Activated CD8-positive, alpha-beta memory T cell treated with anti-CD3 and anti-CD28 coated beads, Interleukin-2, amount 50 U/mL, for 4 hours (primary cell): ENCODE results near the gene RFX4.
"Not testable (repeated sequence)": the region's sequence is repeated elsewhere in the genome, so short reads cannot be mapped to it uniquely, and the experiment has no call there.

Experiments used
- DNase-seq: peaks from one replicate; pipeline ENCODE4 v3.0.0-alpha.2; 2020

RFX4 gene

DNA sequence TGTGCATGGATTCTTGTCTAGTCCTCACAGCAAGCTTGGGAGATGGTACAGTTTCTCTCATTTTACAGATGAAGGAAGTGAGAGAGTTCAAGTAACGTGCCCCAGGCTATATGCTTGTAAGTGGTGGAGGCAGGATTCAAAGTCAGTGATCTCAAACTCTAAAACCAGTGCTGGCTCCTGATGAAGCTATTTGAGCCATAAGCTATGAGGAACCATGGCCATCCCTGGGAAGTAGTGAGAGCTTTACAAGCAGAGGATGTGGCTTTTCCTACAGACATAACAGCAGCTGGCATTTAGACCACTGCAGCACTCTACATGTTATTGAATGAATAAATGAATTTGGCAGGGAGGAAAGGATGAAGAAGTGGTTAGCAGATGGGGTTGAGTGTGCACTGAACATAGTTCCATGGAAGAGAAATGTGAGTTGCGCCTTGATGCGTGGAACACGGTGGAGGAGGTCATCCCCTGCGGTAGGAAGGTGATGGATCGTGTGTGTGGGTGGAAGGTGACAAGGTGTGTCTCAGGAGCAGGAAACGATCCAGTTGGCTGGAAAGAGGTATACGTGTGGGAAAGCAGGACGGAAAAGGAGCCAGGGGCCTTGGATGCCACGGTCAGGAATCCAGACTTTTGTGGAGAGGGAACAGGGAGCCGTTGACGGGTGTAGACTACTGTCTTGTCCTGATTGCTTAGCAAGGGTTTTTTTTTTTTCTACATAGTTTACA, 65.2 kb downstream of the RFX4 start:
- no peak for DNase-seq

DNA sequence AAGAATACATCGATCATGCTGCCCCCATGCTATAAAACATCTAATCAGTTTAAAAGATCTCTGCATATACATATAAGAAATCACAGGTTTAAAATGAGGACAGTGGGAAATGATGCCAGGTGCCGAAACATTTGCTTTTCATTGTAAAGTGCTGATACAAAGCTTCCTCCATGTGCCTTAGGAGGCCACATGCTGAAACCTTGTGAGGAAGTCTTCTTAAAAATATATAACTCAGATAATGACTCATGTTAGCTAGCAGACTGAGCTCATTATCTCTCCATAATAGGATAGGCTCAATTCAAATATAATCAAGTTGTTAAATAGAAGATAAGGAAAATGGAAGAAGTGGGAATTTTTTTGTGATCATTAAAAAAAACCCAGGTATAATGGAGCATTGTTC, 65.9 kb downstream of the RFX4 start:
- no peak for DNase-seq

DNA sequence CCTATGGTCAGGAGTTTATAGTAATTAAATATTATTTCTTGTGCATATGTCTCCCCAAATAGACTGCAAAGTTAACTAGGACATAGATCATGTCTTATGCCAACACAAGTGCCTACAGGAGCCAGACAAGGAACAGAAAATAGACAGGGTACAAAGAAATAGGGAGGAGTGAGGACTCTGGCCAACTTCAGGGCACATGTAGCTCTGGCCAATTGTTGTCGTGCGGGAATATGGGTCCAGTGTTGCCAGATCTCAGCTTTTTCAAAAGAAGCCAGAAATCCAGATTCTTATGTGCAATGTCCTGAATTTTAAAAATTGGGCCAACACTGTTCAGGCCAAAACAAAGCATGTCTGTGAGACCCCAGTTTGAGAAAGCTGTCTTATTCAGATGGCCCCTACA, 68.7 kb downstream of the RFX4 start:
- DNase-seq: no peak

DNA sequence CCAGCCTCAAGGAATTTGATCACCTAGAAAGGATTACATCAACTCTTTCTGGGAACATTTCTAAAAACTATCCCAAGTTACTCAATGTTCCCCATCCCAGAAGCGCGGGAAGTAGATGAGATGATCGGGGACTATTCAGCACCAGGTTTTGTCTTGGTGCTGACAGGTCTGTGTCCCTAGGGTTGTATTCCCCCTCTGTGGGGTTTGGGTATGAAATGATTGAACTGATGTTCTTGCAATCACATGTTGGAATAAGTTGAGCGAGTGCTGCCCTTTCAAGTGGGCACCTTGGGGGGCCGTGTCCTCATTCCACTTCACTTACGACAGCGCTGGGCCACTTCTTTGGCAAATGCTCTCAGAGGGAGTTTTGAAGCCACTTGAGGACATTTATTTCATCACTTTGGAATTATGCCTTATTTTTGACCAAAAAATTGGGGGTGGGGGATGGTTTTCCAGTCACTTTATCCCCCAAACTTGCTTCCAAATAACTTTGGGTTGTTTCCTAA, 69.8 kb downstream of the RFX4 start:
- DNase-seq: no peak

DNA sequence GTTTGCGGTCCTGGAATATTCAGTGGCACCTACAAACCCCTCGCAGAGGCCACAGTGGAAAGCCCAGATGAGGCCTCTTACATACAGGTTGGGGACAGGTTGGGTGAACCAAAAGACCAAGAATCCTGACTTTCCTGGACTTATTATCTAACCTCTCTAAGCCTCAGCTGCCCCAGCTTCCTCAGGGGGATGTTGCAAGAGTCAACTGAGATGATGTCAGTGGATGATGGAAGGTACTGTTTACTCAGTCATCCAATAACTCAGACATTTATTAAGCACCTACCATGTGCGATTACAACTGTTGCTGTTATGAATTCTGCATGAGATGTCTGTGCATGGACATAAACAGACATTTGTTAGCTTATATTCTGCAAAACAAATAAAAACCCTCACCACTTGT, 72.8 kb downstream of the RFX4 start:
- DNase-seq: no peak

DNA sequence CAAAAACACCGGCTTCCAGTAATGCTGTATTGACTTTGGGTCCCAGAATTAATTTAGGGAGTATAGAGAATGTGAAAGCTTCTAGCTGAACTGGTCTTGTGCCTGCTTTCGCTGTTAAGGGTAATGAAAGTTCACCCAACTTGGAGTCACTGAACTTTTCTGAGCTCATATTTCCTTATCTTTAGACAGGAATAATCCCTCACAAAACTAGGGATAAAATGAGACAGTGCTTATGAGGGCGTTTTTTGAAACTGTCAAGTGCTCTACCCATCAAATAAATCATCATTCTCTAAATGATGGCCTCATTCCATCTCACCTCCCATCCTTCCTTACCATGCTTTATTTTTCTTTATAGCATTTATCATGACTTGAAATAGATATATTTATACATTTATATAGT, 74.7 kb downstream of the RFX4 start:
- no peak for DNase-seq

DNA sequence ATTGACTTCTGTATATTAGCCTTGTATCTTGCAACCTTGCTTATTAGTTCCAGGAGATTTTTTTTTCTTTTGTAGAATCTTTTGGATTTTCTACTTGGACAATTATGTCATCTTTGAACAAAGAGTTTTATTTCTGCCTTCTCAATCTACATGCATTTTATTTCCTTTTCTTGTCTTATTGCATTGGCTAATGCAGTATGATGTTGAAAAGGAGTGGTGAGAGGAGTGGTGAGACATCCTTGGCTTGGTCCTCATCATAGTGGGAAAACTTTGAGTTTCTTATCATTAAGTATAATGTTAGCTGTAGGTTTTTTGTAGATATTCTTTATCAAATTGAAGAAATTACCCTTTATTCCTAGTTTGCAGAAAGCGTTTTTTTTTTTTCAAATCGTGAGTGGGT, 80.6 kb downstream of the RFX4 start:
- no peak for DNase-seq

DNA sequence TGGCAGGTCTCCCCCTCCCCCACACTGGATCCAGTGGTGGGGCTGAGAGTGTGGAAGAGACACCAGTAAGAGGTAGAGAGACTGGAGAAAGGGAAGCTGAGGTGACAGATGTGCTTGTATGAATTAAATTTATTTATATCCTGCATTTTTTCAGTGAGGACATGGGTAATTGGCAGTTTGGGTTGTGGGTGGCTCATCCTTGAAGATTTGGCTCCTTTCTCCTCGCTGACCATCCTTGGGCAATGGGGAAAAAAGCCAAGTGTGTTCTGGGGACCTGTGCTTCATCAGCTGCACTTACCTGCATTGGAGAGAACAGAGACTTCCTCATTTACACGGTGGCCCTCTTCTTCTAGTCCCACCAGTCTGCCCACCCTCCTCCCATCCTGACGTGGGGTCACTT, 86.4 kb downstream of the RFX4 start:
- no peak for DNase-seq

DNA sequence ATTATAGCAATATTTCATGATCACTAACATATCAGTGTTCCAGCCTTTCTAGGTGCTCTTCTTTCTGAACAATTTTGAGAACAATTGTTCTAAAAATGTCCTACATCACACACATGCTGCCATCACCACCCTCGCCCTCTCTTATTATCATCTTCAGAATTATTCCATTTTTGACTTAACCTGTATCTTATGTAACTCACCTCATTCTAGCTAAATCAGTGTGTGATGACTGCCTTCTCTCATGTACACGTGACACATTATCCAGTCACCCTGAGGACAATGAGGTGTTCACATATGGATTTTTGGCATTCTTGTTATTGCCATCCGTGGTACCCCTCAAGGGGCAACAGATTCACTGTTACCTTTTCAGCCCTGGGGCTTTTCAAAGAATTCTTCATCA, 87.3 kb downstream of the RFX4 start:
- DNase-seq: no peak

DNA sequence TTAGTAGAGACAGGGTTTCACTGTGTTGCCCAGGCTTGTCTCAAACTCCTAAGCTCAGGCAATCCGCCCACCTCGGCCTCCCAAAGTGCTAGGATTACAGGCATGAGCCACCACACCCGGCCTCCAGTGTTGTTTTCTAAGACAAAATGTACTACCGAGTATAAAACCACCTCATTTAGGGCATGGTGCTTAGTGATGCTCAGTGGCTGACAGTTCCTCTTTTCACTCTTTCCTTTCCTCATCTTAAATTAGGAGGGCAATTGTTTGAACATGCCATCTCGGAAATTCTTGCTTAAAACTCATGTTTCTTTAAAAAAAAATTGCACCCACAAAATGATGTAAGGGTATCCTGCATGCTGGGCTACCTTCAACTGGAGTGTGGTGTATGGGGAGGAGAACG, 89.0 kb downstream of the RFX4 start:
- DNase-seq: no peak

DNA sequence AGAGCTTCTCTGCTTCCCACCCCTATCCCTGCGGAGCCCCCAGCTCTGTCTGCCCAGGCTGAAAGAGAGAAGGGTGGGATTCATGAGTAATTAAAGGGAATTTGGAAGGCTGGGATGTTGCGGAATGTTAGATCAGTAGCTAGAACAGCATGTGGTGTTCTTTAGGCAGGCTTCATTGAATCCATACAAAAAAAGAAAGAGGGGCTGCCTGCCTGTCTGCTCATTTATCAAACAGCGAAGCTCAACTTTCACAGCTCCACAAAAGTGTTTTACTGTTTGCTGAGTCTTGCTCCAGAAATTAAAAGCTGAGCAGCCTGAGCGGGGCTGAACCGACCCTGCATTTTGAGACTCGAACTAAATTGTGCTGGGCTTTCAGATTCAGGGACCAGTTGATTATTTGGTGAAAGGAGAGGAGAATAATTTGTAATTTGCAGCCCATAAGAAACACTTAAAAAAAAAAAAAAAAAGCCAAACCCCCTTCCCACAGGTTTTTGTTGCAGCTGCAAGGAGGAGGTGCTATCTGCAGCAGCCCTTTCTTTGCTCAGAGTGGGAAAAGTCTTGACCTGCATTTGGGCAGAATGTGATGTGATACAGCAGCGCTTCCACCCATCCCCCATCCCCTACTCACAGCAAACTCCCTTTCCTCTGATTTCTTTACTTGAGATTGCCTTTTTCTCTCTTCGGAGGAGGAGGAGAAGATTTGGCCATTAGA, 89.7 kb downstream of the RFX4 start:
- DNase-seq: no peak

DNA sequence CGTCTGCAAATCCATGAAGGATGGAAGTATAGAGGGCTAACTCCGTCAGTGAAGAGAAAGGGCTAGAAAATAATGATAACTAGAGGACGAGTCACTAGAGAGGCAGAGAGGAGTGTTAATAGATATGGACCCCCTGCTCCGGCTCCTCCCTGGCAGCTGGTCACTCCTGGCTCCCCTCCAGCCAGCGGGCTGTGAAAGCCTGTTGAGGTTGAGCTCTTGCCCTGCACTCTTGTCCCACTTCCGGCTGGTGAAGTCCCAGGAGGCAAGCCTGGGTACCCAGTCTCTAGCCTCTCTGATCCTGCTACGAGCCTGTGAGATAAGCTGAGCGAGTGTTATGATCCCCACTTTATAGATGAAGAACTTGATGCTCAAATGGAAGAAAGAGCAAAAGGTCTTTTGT, 90.3 kb downstream of the RFX4 start:
- no peak for DNase-seq

DNA sequence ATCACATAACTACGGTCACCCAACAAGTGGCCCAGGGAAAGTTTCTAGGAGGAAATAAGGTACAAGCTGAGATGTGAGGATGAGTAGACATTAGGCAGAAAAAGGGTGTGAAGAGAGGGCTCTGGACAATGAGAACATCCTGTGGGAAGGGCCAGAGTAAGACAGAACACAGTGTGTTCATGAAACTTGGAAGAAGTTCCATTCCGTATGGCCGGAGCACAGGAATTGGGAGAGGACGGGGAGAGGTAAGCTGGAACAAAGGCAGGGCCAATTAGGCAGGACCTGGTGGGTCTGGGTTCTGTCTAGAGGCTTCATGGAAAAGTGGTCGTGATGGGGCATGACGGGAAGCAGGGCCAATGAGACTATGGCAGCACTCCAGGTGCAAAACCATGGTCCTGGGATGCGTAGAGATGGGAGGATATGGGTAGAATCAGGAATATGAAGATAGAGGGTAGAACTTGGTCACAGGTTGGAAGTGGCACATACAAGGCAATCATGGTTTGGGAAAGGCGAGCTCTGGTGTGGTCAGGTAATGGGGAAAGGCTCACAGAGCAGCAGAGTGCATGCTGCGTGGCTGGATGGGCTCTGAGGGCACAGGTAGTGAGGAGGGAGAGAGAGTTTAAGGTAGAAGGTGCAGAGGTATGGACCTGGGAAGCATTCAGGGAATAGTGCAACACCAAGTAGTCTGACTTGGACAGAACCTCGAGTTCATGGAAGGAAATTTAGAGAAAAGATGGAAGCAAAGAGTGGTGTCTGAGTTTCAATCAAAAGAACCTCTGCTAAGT, 93.0 kb downstream of the RFX4 start:
- no peak for DNase-seq

DNA sequence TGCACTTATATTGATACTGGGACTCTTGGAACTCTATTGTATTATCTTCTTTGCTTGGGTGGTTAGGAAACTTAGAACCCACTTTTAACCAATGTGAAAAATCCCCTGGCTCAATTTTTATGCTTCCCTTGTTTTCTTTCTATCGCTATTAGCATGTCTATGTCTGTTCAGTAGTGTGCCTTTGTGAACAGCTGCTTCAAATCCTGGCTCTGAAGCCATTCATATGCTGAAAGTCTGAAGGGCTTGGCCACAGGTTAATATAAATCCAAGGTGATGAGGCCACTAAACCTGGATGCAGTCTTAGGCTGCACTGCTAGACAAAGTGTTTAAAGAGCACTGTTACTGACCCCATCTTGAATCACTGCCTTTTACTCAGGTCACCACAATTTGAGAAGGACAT, 96.8 kb downstream of the RFX4 start:
- DNase-seq: no peak

DNA sequence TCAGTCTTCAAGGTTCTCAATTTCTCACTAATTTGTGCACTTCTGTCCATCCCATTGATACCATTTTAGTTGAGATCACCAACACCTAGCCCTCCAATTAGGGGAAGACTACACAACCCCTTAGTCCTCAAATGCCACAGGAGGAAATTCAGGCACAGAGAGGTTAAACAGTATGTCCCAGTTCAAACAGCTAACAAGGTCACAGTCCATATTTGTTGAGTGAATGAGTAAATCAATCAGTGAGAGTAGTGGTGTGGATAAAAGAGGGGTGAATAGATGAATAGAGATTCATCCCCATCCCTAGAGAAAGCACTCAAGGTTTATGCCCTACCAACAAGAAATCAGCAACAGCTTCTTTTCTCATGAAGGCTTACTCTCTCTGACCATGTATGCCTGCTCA, 97.5 kb downstream of the RFX4 start:
- DNase-seq: no peak

DNA sequence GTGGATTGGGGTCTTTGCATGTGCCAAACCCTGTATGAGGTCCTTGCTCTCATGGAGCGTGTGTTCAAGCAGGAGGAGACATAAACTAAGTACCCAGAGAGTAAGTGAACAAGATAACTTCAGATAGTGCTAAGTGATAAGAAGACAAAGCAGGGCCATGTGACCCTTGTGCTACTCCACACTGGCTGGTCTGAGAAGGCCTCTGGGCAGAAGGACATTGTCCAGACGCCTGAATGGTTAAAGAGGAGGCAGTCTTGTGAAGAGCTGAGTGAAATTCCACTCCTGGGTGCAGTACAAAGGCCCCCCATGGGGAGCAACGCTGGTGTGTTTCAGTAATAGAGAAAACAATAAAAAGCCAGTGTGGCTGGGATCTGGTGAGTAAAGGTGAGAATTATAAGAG, 98.4 kb downstream of the RFX4 start:
- DNase-seq: no peak

DNA sequence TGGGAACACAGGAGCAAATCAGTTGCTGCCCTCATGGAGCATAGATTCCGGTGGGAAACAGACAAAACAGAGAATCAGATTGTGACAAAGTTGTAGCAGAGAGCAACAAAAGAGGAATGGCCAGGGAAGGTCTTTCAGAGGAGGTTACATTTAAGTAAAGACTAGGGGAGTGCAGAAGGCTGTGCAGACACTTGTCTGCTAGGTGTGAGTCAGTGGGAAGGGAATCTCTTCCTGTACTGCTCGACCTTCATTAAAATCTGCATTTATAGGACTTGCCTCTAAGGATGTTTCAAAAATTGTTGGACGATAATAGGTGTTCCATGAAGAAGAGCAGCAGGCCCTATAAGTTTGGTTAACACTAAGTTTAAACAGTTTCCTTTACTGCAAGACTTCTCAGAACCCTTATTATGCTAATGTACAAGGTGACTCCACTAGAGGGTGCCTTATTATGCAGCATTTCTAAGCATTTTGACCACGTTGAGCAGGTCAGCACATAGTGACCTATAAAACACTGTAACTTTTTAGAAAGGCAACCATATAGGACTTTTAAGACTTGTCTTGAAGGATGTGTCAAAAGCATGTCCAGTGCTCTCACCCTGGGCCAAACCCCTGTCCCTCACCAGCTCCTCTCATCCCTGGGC, 99.9 kb downstream of the RFX4 start:
- no peak for DNase-seq

DNA sequence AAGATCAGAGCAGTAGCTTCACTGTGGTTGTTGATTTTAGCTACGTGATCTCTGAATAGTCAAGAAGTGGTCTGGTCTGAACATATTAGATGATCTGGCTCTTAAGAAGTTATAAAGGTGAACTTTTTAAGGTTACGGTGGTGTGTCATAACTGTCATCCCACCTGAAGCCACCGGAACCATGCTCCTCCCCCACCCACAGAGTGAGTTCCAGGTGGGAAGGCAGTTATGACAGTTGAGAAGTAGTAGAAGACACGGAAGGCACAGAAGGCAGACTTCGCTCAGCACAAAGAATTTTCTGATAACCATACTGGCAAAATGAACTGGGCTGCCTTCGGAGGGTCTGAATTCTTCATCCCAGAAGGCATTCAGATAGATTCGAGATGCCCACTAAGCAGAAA, 101.7 kb downstream of the RFX4 start:
- no peak for DNase-seq

DNA sequence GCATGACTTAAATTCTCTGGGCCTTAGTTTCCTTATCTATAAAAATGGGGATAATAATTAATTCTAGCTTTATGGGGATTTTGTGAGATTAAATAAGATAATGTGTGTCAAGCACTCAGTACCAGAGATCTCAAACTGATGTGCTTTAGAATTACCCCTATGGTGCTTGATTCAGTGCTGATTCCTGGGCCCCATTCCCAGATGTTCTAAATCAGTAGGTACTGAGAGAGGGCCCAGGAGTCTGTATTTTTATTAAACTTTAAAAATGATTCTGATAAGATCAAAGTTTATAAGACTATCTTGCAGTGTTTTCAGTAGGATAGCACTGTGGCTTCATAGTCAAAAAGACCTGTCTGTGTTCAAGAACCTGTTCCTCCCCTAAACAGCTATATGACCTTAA, 102.6 kb downstream of the RFX4 start:
- no peak for DNase-seq

DNA sequence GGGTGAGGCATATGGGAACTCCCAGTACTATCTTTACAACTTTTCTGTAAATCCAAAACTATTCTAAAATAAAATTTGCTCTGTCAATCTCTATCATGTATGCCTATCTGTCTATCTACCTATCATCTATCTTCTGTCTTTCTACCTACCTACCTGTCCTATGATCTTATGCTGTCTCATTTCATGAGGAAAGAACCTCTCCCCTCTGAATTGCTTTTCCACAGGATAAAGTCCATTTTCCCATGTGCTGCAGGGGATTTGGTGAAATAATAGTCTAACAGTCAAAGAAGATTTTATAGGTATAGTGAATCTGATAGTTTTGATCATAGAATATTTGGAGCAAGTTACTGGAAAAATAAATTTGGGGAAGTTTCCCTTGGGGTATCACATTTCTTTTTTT, 104.9 kb downstream of the RFX4 start:
- DNase-seq: no peak

DNA sequence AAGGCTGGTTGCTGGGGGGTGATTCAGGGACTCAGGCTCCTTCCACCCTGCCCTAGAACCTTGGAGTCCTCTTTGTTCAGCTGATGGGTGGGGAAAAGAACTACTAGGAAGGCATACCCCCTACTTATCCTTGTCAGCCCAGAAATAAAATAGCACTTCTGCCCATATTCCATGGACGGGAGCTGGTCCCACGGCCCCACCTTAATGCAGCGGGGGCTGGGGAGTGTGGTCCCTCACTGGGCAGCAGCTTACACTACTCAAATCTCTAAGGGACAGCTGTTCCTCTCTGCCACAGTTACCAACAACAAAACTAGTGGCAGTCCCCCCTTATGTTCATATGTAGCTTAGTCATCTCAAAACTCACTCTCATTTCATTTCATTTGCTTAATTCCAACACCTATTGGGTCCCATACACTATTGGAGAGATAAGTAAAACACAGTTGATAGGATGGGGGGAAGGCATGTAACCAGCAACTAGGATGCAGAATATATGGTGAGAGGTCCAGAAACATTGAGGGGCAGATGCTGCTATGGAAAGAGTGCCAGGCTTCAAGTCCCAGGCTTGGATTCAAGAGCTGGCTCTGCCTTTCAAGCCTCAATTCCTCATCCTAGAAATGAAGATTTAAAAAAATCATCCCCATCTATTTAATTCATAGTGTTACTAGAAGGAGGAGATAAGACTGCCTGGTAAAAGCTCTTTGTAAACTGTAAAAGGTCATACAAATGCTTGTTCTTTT, 107.9 kb downstream of the RFX4 start:
- DNase-seq: no peak

DNA sequence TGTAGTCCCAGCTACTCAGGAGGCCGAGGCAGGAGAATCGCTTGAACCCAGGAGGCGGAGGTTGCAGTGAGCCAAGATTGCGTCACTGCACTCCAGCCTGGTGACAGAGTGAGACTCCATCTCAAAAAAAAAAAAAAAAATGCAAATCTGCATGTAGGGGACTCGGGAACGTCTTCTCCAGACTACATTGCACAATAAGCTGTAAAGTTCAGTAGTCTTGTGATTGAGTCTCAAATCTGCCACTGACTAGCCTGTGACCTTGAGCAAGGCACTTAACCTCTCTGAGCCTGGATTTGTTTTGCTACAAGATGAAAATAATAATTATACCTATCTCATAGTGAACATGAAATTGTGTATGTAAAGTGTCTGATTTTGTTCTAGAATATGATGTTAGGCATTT, 109.2 kb downstream of the RFX4 start:
- not testable (repeated sequence) for DNase-seq
